Glutamatergic neuron (in vitro differentiated cells): ENCODE data around the gene CSNK1A1. TPM values are rescaled to one million over a fixed set of nuclear protein-coding genes. Genes with fewer than 3 reads are reported as not detected.

Experiments
- DNase-seq: peaks from one replicate; pipeline ENCODE4 v3.0.0; 2022
- H3K27ac Mint-ChIP-seq: one replicate; pipeline ENCODE4 v1.8.0; 2020; ENCODE audit warnings: mild to moderate bottlenecking, mixed read lengths, inconsistent platforms; ENCODE audit not compliant: unreplicated experiment
- H3K27me3 Mint-ChIP-seq: one replicate; pipeline ENCODE4 v1.8.0; 2020; ENCODE audit warnings: mild to moderate bottlenecking, moderate library complexity, mixed read lengths, inconsistent platforms; ENCODE audit not compliant: unreplicated experiment
- H3K36me3 Mint-ChIP-seq: one replicate; pipeline ENCODE4 v1.8.0; 2020; ENCODE audit warnings: mild to moderate bottlenecking, mixed read lengths, inconsistent platforms; ENCODE audit not compliant: unreplicated experiment
- H3K4me1 Mint-ChIP-seq: one replicate; pipeline ENCODE4 v1.8.0; 2020; ENCODE audit warnings: mild to moderate bottlenecking, low read depth, mixed read lengths, inconsistent platforms; ENCODE audit not compliant: unreplicated experiment
- H3K4me3 Mint-ChIP-seq: one replicate; pipeline ENCODE4 v1.8.0; 2020; ENCODE audit warnings: mild to moderate bottlenecking, mixed read lengths, inconsistent platforms; ENCODE audit not compliant: unreplicated experiment
- H3K9me3 Mint-ChIP-seq: one replicate; pipeline ENCODE4 v1.8.0; 2020; ENCODE audit warnings: mild to moderate bottlenecking, moderate library complexity, mixed read lengths, inconsistent platforms; ENCODE audit not compliant: unreplicated experiment
- total RNA-seq: library from RNA; stranded (reverse); fragmentation: NEBNext Ultra II Directional; extraction: Animal tissue kit (Norgen Biotek cat#: 25700); gene quantifications from one replicate; pipeline ENCODE4 v1.2.1, GENCODE V29; 2021; ENCODE audit not compliant: unreplicated experiment
- TF ChIP-seq, protein P1 (sequence below): fragments of 200-600 bp; sonication (generic); IDR thresholded peaks from one replicate; pipeline ENCODE4 v1.5.0; 2021; ENCODE audit not compliant: partially characterized antibody, unreplicated experiment

Gene CSNK1A1
- total RNA-seq, 1 donor from 2014 or later: 289 TPM

DNA sequence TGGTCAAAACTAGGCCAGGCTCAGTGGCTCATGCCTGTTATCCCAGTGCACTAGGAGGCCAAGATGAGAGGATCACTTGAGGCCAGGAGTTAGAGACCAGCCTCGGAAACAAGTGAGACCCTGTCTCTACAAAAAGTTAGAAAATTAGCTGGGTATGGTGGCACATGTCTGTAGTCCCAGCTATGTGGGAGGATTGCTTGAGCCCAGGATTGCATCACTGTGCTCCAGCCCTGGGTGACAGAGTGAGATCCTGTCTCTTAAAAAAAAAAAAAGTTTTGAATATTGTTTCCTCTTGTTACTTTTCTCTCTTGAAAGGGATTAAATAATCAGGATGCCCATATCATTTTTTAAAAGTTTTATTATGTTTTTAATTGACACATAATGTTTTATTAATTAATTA, 37.7 kb upstream of the CSNK1A1 start:
- Mint-ChIP-seq H3K9me3 (no peaks in the 10 kb centered on the region), H3K4me1 (no peaks in the 10 kb centered on the region), H3K4me3 (no peak overlapping the region), H3K27me3 (no peaks in the 10 kb centered on the region), H3K27ac (no peak overlapping the region), H3K36me3 (no peaks in the 10 kb centered on the region)
- DNase-seq: no peak
- TF ChIP-seq, protein P1, sequence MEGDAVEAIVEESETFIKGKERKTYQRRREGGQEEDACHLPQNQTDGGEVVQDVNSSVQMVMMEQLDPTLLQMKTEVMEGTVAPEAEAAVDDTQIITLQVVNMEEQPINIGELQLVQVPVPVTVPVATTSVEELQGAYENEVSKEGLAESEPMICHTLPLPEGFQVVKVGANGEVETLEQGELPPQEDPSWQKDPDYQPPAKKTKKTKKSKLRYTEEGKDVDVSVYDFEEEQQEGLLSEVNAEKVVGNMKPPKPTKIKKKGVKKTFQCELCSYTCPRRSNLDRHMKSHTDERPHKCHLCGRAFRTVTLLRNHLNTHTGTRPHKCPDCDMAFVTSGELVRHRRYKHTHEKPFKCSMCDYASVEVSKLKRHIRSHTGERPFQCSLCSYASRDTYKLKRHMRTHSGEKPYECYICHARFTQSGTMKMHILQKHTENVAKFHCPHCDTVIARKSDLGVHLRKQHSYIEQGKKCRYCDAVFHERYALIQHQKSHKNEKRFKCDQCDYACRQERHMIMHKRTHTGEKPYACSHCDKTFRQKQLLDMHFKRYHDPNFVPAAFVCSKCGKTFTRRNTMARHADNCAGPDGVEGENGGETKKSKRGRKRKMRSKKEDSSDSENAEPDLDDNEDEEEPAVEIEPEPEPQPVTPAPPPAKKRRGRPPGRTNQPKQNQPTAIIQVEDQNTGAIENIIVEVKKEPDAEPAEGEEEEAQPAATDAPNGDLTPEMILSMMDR: no peak

DNA sequence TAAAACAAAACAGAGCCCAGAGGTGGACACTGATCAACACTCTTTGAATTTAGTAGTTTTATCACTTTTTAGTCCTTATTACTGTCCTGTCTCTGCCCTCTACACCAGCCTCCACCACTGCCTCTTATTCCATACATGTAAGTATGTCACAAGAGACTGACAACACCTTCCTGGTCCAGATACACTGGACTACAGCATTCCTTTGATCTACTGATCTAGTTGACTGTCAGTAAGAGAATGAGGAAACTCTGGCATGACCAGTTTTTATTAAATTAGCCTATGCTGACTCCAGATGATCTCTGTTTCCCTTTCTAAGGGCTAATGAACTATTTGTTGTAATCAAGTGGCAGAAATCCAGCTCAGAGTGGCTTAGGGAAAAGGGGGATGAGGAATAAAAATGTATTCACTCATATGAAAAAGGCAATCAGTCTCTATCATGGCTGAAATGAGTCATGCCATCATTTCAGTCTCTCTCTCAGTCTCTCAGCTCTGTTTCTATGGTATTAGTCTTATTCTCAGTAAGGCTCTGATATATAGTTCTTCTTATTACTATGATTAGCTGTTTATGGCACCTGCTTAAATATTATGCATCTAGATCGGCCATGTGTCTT, 35.6 kb upstream of the CSNK1A1 start:
- no peak overlapping the region for H3K27ac Mint-ChIP-seq
- TF ChIP-seq, protein P1: no peak
- no peak overlapping the region for H3K4me3 Mint-ChIP-seq
- H3K4me1 Mint-ChIP-seq: no peaks in the 10 kb centered on the region
- H3K36me3 Mint-ChIP-seq: no peaks in the 10 kb centered on the region
- no peaks in the 10 kb centered on the region for H3K9me3 Mint-ChIP-seq
- no peak for DNase-seq
- H3K27me3 Mint-ChIP-seq: no peaks in the 10 kb centered on the region

- Mint-ChIP-seq H3K36me3 (no peaks in the 10 kb centered on the region), H3K27ac (no peak overlapping the region), H3K4me1 (no peaks in the 10 kb centered on the region), H3K4me3 (no peak overlapping the region), H3K27me3 (peaks cover 2% of the 10 kb centered on the region), H3K9me3 (no peaks in the 10 kb centered on the region)
- DNase-seq: no peak
- TF ChIP-seq, protein P1: no peak
Measured at GRCh38 chr5:149585910-149586309, 34.7 kb upstream of the CSNK1A1 start.

DNA sequence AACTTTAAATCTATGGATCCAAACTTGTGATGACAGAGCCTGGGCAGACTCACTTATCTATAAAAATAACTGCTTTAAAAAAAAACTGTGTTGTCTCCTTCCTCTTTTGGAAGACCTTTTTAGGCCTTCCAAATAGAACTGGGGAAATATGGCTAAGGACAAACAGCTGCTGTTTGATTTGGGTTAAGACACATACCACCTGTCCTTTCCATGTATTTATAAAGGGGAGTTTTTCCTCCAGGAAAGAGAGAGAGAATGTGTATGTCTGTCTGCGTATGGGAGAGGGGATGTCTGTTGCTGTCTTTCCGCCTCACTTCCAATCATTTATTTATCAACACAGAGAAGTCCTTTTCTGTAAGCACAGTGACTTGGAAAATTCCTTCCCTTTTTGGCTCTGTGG, 32.9 kb upstream of the CSNK1A1 start:
- no peak overlapping the region for H3K4me3 Mint-ChIP-seq
- DNase-seq: no peak
- H3K9me3 Mint-ChIP-seq: no peaks in the 10 kb centered on the region
- TF ChIP-seq, protein P1: no peak
- H3K4me1 Mint-ChIP-seq: no peaks in the 10 kb centered on the region
- no peaks in the 10 kb centered on the region for H3K36me3 Mint-ChIP-seq
- no peak overlapping the region for H3K27ac Mint-ChIP-seq
- peaks cover 4% of the 10 kb centered on the region for H3K27me3 Mint-ChIP-seq

GRCh38 chr5:149583394-149583793, 32.2 kb upstream of the CSNK1A1 start:
- Mint-ChIP-seq H3K9me3 (no peaks in the 10 kb centered on the region), H3K27ac (no peak overlapping the region), H3K4me1 (no peaks in the 10 kb centered on the region), H3K4me3 (no peak overlapping the region), H3K36me3 (no peaks in the 10 kb centered on the region), H3K27me3 (peaks cover 4% of the 10 kb centered on the region)
- TF ChIP-seq, protein P1: no peak
- no peak for DNase-seq
